Hematopoietic multipotent progenitor cell treated with erythropoietin and hydrocortisone succinate and interleukin-3 and kit ligand, for 17 days (in vitro differentiated cells): ENCODE results near the gene ZMIZ1.

Experiments
- DNase-seq: peaks from one replicate; pipeline ENCODE4 v3.0.0-alpha.2; 2015; ENCODE audit warnings: low spot score

ZMIZ1 gene

GRCh38 chr10:79230328-79230830, 161.6 kb downstream of the ZMIZ1 start:
- DNase-seq, result no peak

GRCh38 chr10:79230850-79231249, 162.1 kb downstream of the ZMIZ1 start:
- no peak for DNase-seq

GRCh38 chr10:79231908-79232307, 163.1 kb downstream of the ZMIZ1 start:
- no peak for DNase-seq

GRCh38 chr10:79232864-79233263, 164.1 kb downstream of the ZMIZ1 start:
- no peak for DNase-seq

GRCh38 chr10:79234391-79235315, 165.9 kb downstream of the ZMIZ1 start:
- no peak for DNase-seq

GRCh38 chr10:79235765-79236432, 167.1 kb downstream of the ZMIZ1 start:
- DNase-seq, result no peak

- DNase-seq, result no peak
Observed at GRCh38 chr10:79236433-79236765, 167.6 kb downstream of the ZMIZ1 start.

GRCh38 chr10:79237454-79238157, 168.8 kb downstream of the ZMIZ1 start:
- DNase-seq, result no peak

GRCh38 chr10:79238158-79238520, 169.4 kb downstream of the ZMIZ1 start:
- DNase-seq, result no peak

- DNase-seq, result no peak
Observed at GRCh38 chr10:79238606-79239005, 169.8 kb downstream of the ZMIZ1 start.

GRCh38 chr10:79239275-79239779, 170.6 kb downstream of the ZMIZ1 start:
- DNase-seq, result no peak

- no peak for DNase-seq
Observed at GRCh38 chr10:79239924-79240581, 171.3 kb downstream of the ZMIZ1 start.

- no peak for DNase-seq
Observed at GRCh38 chr10:79241629-79241989, 172.8 kb downstream of the ZMIZ1 start.

- no peak for DNase-seq
Observed at GRCh38 chr10:79241990-79242619, 173.3 kb downstream of the ZMIZ1 start.

GRCh38 chr10:79242620-79243152, 173.9 kb downstream of the ZMIZ1 start:
- DNase-seq, result no peak

- no peak for DNase-seq
Observed at GRCh38 chr10:79243181-79244067, 174.7 kb downstream of the ZMIZ1 start.

GRCh38 chr10:79244068-79244442, 175.3 kb downstream of the ZMIZ1 start:
- DNase-seq, result no peak

- DNase-seq, result no peak
Observed at GRCh38 chr10:79244841-79245504, 176.2 kb downstream of the ZMIZ1 start.

- DNase-seq, result no peak
Observed at GRCh38 chr10:79245539-79246208, 176.9 kb downstream of the ZMIZ1 start.
